Stomach (tissue), 9 donors: ENCODE measurements around the gene CFAP53. TPM values are rescaled to one million over a fixed set of nuclear protein-coding genes. Genes with fewer than 3 reads are reported as not detected.

Experiments used
- DNase-seq, 2 donors: peaks; one replicate each; pipeline versions ENCODE4 v3.0.0 to v3.0.0-alpha.2; 2013 to 2019
- H3K27ac ChIP-seq, 5 donors: fragments of 200-600 bp in 4 of 5; sonication (generic) in 4 of 5; one replicate each; pipeline ENCODE4 v1.5.1; 2013 to 2019; ENCODE audit warnings: mild to moderate bottlenecking in 1 of 5, moderate library complexity in 1 of 5
- H3K27me3 ChIP-seq, 3 donors: fragments of 200-600 bp; sonication (generic); one replicate each; pipeline ENCODE4 v1.5.1; 2017 to 2019; ENCODE audit warnings: mixed run types in 1 of 3
- H3K36me3 ChIP-seq, 4 donors: fragments of 200-600 bp; sonication (generic); 1 replicate in 3 of 4; 2 replicates in 1 of 4; pipeline ENCODE4 v1.5.1; 2016 to 2019
- H3K4me1 ChIP-seq, 4 donors: fragments of 200-600 bp; sonication (generic); one replicate each; pipeline ENCODE4 v1.5.1; 2016 to 2019
- H3K4me3 ChIP-seq, 4 donors: fragments of 200-600 bp; sonication (generic) in 3 of 4; one replicate each; pipeline ENCODE4 v1.5.1; 2016 to 2019; ENCODE audit warnings: mild to moderate bottlenecking in 1 of 4
- H3K9me3 ChIP-seq, 4 donors: fragments of 200-600 bp; sonication (generic); one replicate each; pipeline ENCODE4 v1.5.1; 2016 to 2019
- EP300 ChIP-seq: sonication (generic); formaldehyde crosslinking; IDR thresholded peaks from one replicate; pipeline ENCODE4 v1.6.1; 2017; ENCODE audit warnings: antibody characterized with exemption
- POLR2A ChIP-seq, 4 donors: fragments of 450-650 bp; IDR thresholded peaks; one replicate each; pipeline ENCODE4 v1.6.1; 2016; ENCODE audit warnings: antibody characterized with exemption in 4 of 4, control low read depth in 2 of 4, mild to moderate bottlenecking in 1 of 4, moderate library complexity in 1 of 4
- POLR2AphosphoS5 ChIP-seq, 3 donors: sonication (generic); formaldehyde crosslinking; IDR thresholded peaks; one replicate each; pipeline ENCODE4 v1.6.1; 2016; ENCODE audit warnings: antibody characterized with exemption in 3 of 3
- WGBS, 5 donors: extraction: QIAGEN DNeasy Blood & Tissue Kit in 3 of 5; methylation state at CpG; one replicate each; pipeline versions ENCODE4 v1.1.5 to v1.1.7; 2013 to 2018; 5-methylcytosine and 5-hydroxymethylcytosine counted together
- intact Hi-C: fragments of 100-400 bp; cut with DNase I; formaldehyde crosslinking; loops from one replicate; pipeline ENCODE4 v1.15.1; 2023; ENCODE audit warnings: low total_unique reads
- polyA plus RNA-seq, 3 donors: library from polyadenylated mRNA; stranded (reverse); fragments of 200-250 nt; gene quantifications; one replicate each; pipeline ENCODE4 v1.2.3, GENCODE V29; 2013
- total RNA-seq, 5 donors: library from RNA; depleted of rRNA; stranded (reverse); fragments of >200 nt; gene quantifications; one replicate each; pipeline versions ENCODE4 v1.1.0 to v1.2.3, GENCODE V29; 2014 to 2016
- TF ChIP-seq, protein P1 (sequence below), 7 experiments: fragments of 450-650 bp in 4 of 7; fragments of 200-600 bp in 3 of 7; sonication (generic) in 3 of 7; IDR thresholded peaks; one replicate each; pipeline ENCODE4 v1.5.1; 2016 to 2019; ENCODE audit warnings: antibody characterized with exemption in 7 of 7, control low read depth in 2 of 7, mild to moderate bottlenecking in 1 of 7
- donor health status: healthy with polysubstance abuse.
- donor health status: Bipolar disorder and iron deficiency.
- donor health status: healthy.

Gene CFAP53
- total and polyA plus RNA-seq, 8 donors, result 0.25 to 4.1 (median 0.73) TPM; not detected in 4

GRCh38 chr18:50218432-50219197, 47.7 kb downstream of the CFAP53 start:
- Histone ChIP-seq H3K27me3 (peaks cover 0 to 13% (median 0%) of the 10 kb centered on the region in 3 donors), H3K9me3 (peaks cover 6 to 24% (median 21%) of the 10 kb centered on the region in 4 donors), H3K4me3 (no peak overlapping the region), H3K4me1 (no peaks in the 10 kb centered on the region), H3K27ac (no peak overlapping the region), H3K36me3 (no peaks in the 10 kb centered on the region)
- TF ChIP-seq POLR2A (IDR thresholded peaks at IDR 0.05), result no peak
- no peak for TF ChIP-seq POLR2AphosphoS5 (IDR thresholded peaks at IDR 0.05)
- TF ChIP-seq, protein P1, sequence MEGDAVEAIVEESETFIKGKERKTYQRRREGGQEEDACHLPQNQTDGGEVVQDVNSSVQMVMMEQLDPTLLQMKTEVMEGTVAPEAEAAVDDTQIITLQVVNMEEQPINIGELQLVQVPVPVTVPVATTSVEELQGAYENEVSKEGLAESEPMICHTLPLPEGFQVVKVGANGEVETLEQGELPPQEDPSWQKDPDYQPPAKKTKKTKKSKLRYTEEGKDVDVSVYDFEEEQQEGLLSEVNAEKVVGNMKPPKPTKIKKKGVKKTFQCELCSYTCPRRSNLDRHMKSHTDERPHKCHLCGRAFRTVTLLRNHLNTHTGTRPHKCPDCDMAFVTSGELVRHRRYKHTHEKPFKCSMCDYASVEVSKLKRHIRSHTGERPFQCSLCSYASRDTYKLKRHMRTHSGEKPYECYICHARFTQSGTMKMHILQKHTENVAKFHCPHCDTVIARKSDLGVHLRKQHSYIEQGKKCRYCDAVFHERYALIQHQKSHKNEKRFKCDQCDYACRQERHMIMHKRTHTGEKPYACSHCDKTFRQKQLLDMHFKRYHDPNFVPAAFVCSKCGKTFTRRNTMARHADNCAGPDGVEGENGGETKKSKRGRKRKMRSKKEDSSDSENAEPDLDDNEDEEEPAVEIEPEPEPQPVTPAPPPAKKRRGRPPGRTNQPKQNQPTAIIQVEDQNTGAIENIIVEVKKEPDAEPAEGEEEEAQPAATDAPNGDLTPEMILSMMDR (IDR thresholded peaks at IDR 0.05), result peak in 4 of 7 experiments; percentile 13 to 44 (median 40)
- no peak for TF ChIP-seq EP300
- intact Hi-C loops, result loop anchor here (10.0 kb wide), 1 partner anchor 136 kb away; no protein-coding TSS in a partner anchor
- DNase-seq, result peak; percentile 49 to 56
- WGBS, 5 donors, result 37 to 55% (median 46%) methylated on average over 7 of the region's 7 CpGs

GRCh38 chr18:50209311-50209710, 57.0 kb downstream of the CFAP53 start:
- H3K36me3 ChIP-seq, result no peaks in the 10 kb centered on the region
- no peaks in the 10 kb centered on the region for H3K4me1 ChIP-seq
- TF ChIP-seq EP300 (no peak), POLR2AphosphoS5 (IDR thresholded peaks at IDR 0.05) (no peak), POLR2A (IDR thresholded peaks at IDR 0.05) (no peak)
- TF ChIP-seq, protein P1 (IDR thresholded peaks at IDR 0.05), result no peak
- 71 to 89% (median 79%) methylated on average over 4 of the region's 4 CpGs for WGBS, 5 donors
- no peaks in the 10 kb centered on the region for H3K9me3 ChIP-seq
- H3K27ac ChIP-seq, result no peak overlapping the region
- DNase-seq, result no peak
- H3K27me3 ChIP-seq, result peaks cover 0 to 49% (median 0%) of the 10 kb centered on the region in 3 donors
- intact Hi-C loops, result no loop called here
- H3K4me3 ChIP-seq, result no peak overlapping the region

- no peak for DNase-seq
- no peaks in the 10 kb centered on the region for H3K9me3 ChIP-seq
- peaks cover 0 to 6% (median 0%) of the 10 kb centered on the region in 4 donors for H3K4me1 ChIP-seq
- no peaks in the 10 kb centered on the region for H3K36me3 ChIP-seq
- no peak overlapping the region for H3K4me3 ChIP-seq
- peaks cover 0 to 61% (median 3%) of the 10 kb centered on the region in 3 donors for H3K27me3 ChIP-seq
- 30 to 56% (median 44%) methylated on average over 1 of the region's 1 CpG for WGBS, 5 donors
- intact Hi-C loops, result no loop called here
- no peak overlapping the region for H3K27ac ChIP-seq
- TF ChIP-seq, protein P1 (IDR thresholded peaks at IDR 0.05), result no peak
These were observed 58.6 kb downstream of the CFAP53 start for GRCh38 chr18:50207722-50208121.

DNA sequence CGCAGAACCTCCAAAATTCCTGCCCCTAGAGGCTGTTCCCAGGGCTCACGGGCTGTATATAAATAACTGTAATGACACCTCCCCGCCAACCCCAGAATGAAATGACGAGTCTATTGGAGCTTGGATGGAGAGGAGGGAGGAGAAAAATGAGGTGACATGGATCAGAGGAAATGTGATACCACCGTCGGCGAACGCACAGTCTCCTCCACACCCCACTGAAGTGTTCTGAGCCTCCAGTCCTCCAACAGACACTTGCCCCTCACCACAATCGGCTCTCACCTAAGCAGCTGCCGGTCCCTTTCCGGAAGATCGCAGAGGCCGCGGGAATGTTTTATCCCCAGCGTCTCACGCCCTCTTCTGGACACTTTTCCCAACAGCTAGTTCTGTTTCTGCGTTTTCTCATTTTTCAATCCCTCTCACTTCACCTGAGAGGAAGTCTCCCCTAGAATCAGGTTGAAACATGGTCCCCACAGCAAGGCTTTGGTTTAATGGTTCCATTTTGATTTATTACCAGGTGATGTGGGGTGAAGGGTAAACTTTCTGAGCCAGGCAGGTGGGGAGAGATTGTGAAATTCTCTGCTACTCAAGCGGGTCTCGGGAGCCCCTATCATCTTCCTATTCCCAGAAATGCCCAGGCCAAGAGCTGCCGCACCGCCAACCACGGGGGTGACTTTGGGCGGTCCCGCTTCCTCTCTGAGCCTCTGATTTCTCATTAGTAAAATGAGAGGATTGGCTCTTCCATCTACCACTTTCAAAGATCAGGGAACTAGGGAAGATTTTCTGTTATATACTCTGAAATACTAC, 62.3 kb downstream of the CFAP53 start:
- no peak overlapping the region for H3K27ac ChIP-seq
- peaks cover 0 to 6% (median 0%) of the 10 kb centered on the region in 4 donors for H3K4me1 ChIP-seq
- no peak for TF ChIP-seq EP300
- TF ChIP-seq, protein P1 (IDR thresholded peaks at IDR 0.05), result peak in 5 of 7 experiments; percentile 28 to 64 (median 41)
- intact Hi-C loops, result no loop called here
- H3K36me3 ChIP-seq, result no peaks in the 10 kb centered on the region
- H3K27me3 ChIP-seq, result peaks cover 0 to 47% (median 3%) of the 10 kb centered on the region in 3 donors
- 23 to 29% (median 24%) methylated on average over 24 of the region's 24 CpGs for WGBS, 5 donors
- peaks cover 0 to 8% (median 0%) of the 10 kb centered on the region in 4 donors for H3K9me3 ChIP-seq
- H3K4me3 ChIP-seq, result no peak overlapping the region
- DNase-seq, result peak; percentile 63 to 82
